Keratinocyte (primary cell): ENCODE measurements around the gene TMED6. TPM values are rescaled to one million over a fixed set of nuclear protein-coding genes. Genes with fewer than 3 reads are reported as not detected.

Experiments
- DNase-seq: peaks from one replicate; pipeline ENCODE4 v3.0.0-alpha.2; 2011; ENCODE audit warnings: low read depth, missing footprints, low spot score
- FAIRE-seq: peaks from 2 replicates; lab custom pipeline; 2011; peaks lifted over from hg19 to GRCh38; lab: Jason Lieb, UNC
- H2AFZ ChIP-seq: 2 replicates; pipeline ENCODE4 v1.6.0; 2012; ENCODE audit warnings: low read length, control low read depth, inconsistent platforms; ENCODE audit not compliant: control insufficient read depth
- H3K27ac ChIP-seq: 2 replicates; pipeline ENCODE4 v1.5.1; 2011; ENCODE audit warnings: low read length; ENCODE audit not compliant: control insufficient read depth, insufficient read depth
- H3K27me3 ChIP-seq: 3 replicates; pipeline ENCODE4 v1.6.0; 2011; ENCODE audit warnings: low read length; ENCODE audit not compliant: control insufficient read depth, insufficient read depth; ENCODE audit errors: extremely low read depth
- H3K36me3 ChIP-seq, 2 experiments: 2 replicates in 1 of 2; 3 replicates in 1 of 2; pipeline ENCODE4 v1.5.1; 2011; ENCODE audit warnings: low read length in 2 of 2, mild to moderate bottlenecking in 1 of 2; ENCODE audit not compliant: control insufficient read depth in 2 of 2, insufficient read depth in 2 of 2; ENCODE audit errors: extremely low read depth in 1 of 2
- H3K4me1 ChIP-seq: 3 replicates; pipeline ENCODE4 v1.5.1; 2011; ENCODE audit warnings: low read length; ENCODE audit not compliant: control insufficient read depth, insufficient read depth; ENCODE audit errors: extremely low read depth
- H3K4me2 ChIP-seq: 3 replicates; pipeline ENCODE4 v1.6.0; 2011; ENCODE audit warnings: low read depth, low read length; ENCODE audit not compliant: control insufficient read depth, insufficient read depth; ENCODE audit errors: extremely low read depth
- H3K4me3 ChIP-seq, 3 experiments: fragments of 200-600 bp in 1 of 3; sonication (generic) in 1 of 3; 2 replicates in 2 of 3; 3 replicates in 1 of 3; pipeline ENCODE4 v1.5.1; 2011 to 2016; ENCODE audit warnings: low read length in 3 of 3, mild to moderate bottlenecking in 3 of 3, control low read depth in 2 of 3, inconsistent platforms in 1 of 3, low read depth in 1 of 3, mixed read lengths in 1 of 3, mixed run types in 1 of 3, moderate library complexity in 1 of 3; ENCODE audit not compliant: control insufficient read depth in 2 of 3, insufficient read depth in 2 of 3; ENCODE audit errors: extremely low read depth in 1 of 3
- H3K79me2 ChIP-seq: 2 replicates; pipeline ENCODE4 v1.6.0; 2012; ENCODE audit warnings: low read length; ENCODE audit not compliant: control insufficient read depth, insufficient read depth
- H3K9ac ChIP-seq: 3 replicates; pipeline ENCODE4 v1.6.0; 2011; ENCODE audit warnings: low read length; ENCODE audit not compliant: control insufficient read depth, insufficient read depth; ENCODE audit errors: extremely low read depth
- H3K9me1 ChIP-seq: 3 replicates; pipeline ENCODE4 v1.6.0; 2011; ENCODE audit warnings: low read length; ENCODE audit not compliant: control insufficient read depth, insufficient read depth; ENCODE audit errors: extremely low read depth
- H3K9me3 ChIP-seq: 2 replicates; pipeline ENCODE4 v1.5.1; 2012; ENCODE audit warnings: low read depth, low read length; ENCODE audit not compliant: control insufficient read depth
- H4K20me1 ChIP-seq: 3 replicates; pipeline ENCODE4 v1.6.0; 2011; ENCODE audit warnings: low read length; ENCODE audit not compliant: control insufficient read depth, insufficient read depth; ENCODE audit errors: extremely low read depth
- EZH2 ChIP-seq: IDR thresholded peaks from one replicate; pipeline ENCODE4 v1.6.1; 2012; ENCODE audit warnings: inconsistent platforms, mild to moderate bottlenecking, low read length, moderate library complexity
- dilution Hi-C: fragments of 300-500 bp; cut with MboI; formaldehyde crosslinking; loops from one replicate; pipeline ENCODE4 v1.7.0; 2020; ENCODE audit warnings: low sequenced_read_pairs; ENCODE audit not compliant: extremely low pct_ligation_motif_present
- polyA plus RNA-seq, 5 experiments: library from polyadenylated mRNA; depleted of rRNA in 3 of 5; stranded (reverse) in 3 of 5; stranded (forward) in 1 of 5; unstranded in 1 of 5; fragments of >200 nt; gene quantifications; 1 replicate in 1 of 5; 2 replicates in 3 of 5; 3 replicates in 1 of 5; pipeline versions ENCODE4 v1.2.1 to v1.2.3, GENCODE V29; 2011 to 2012; ENCODE audit warnings: missing spikeins in 2 of 5, low read depth in 1 of 5, low replicate concordance in 1 of 5
- TF ChIP-seq, protein P1 (sequence below), 3 experiments: IDR thresholded peaks in 1 of 3; conservative IDR thresholded peaks in 1 of 3; optimal IDR thresholded peaks in 1 of 3; 2 replicates in 2 of 3; 3 replicates in 1 of 3; pipeline versions ENCODE3 to v1.5.1; 2011; ENCODE audit warnings: low read length in 3 of 3, mild to moderate bottlenecking in 3 of 3, moderate library complexity in 2 of 3, control low read depth in 1 of 3, inconsistent platforms in 1 of 3; ENCODE audit not compliant: insufficient read depth in 2 of 3; ENCODE audit errors: extremely low read depth in 1 of 3

TMED6 gene
- polyA plus RNA-seq, 1 donor (not counting 4 experiments of a cell fraction or from before 2014, with no cell fraction given): 0.09 TPM

- peak overlapping the region in 1 of 3 experiments; percentile 8 for H3K4me3 ChIP-seq
Measured at GRCh38 chr16:69397821-69398521, 46.4 kb upstream of the TMED6 start.

DNA sequence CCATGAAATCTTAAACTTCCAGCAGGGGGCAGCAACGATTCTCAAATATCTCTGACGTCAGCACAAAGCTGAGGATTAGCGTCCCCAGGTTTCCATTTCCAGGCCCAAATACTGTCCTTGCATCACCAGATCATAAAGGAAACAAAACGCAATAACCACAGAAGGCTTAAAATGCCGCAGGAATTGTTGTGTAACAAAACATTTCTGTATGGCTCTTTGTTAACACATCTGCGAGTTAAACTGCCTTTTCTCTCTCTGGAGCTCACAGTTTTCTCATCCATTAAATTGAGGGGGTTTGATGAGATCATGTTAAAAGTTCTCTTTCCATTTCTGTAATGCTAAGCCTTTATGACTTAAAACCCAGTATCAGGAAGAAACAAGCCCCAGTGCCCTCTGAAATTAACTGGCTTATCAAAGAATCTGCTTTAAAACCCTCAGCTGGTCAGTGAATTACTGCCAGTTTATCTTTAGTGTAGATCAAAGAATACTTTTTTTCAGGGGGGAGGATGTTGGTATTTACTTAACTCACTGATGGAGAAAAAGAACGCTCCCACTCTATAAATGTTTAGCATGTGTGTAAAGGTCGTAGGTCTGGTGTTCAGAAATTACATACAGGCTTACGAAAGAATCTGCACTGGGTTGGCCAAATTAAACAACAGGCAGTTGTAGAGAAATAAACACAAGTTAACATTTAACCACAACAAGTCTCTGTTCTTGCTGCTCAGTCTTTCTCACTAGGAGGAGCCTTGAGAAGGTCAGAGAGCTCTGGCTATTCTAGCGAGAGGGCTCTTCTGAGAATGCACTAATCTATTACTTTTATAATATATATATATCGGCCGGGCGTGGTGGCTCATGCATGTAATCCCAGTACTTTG lies 44.8 kb upstream of the TMED6 start:
- TF ChIP-seq EZH2: no peak
- TF ChIP-seq, protein P1, sequence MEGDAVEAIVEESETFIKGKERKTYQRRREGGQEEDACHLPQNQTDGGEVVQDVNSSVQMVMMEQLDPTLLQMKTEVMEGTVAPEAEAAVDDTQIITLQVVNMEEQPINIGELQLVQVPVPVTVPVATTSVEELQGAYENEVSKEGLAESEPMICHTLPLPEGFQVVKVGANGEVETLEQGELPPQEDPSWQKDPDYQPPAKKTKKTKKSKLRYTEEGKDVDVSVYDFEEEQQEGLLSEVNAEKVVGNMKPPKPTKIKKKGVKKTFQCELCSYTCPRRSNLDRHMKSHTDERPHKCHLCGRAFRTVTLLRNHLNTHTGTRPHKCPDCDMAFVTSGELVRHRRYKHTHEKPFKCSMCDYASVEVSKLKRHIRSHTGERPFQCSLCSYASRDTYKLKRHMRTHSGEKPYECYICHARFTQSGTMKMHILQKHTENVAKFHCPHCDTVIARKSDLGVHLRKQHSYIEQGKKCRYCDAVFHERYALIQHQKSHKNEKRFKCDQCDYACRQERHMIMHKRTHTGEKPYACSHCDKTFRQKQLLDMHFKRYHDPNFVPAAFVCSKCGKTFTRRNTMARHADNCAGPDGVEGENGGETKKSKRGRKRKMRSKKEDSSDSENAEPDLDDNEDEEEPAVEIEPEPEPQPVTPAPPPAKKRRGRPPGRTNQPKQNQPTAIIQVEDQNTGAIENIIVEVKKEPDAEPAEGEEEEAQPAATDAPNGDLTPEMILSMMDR (optimal IDR thresholded peaks at IDR 0.05 in 1 of 3, IDR thresholded peaks at IDR 0.05 in 1 of 3, conservative IDR thresholded peaks at IDR 0.05 in 1 of 3; ENCODE audit: extremely low read depth in 1 of 3, insufficient read depth in 2 of 3, low read length in 3 of 3): peak; percentile 51 to 57 (median 53)
- peak overlapping the region; percentile 24 for H3K9ac ChIP-seq
- no peak overlapping the region for H3K4me3 ChIP-seq
- DNase-seq (no peak), FAIRE-seq (peak; percentile 64)
- H3K79me2 ChIP-seq: no peaks in the 10 kb centered on the region
- H3K9me3 ChIP-seq: no peaks in the 10 kb centered on the region
- H3K9me1 ChIP-seq: no peaks in the 10 kb centered on the region
- no peaks in the 10 kb centered on the region for H3K27me3 ChIP-seq
- peak overlapping the region; percentile 79 for H2AFZ ChIP-seq
- peak overlapping the region; percentile 60 for H3K4me2 ChIP-seq
- no peaks in the 10 kb centered on the region for H4K20me1 ChIP-seq
- peak overlapping the region; percentile 39 for H3K27ac ChIP-seq
- peaks cover 24% of the 10 kb centered on the region for H3K4me1 ChIP-seq
- dilution Hi-C loops: no loop called here
- H3K36me3 ChIP-seq: no peaks in the 10 kb centered on the region

More at GRCh38 chr16:69397821-69398521, 46.4 kb upstream of the TMED6 start:
- no peak for TF ChIP-seq EZH2
- TF ChIP-seq, protein P1 (optimal IDR thresholded peaks at IDR 0.05 in 1 of 3, IDR thresholded peaks at IDR 0.05 in 1 of 3, conservative IDR thresholded peaks at IDR 0.05 in 1 of 3; ENCODE audit: extremely low read depth in 1 of 3, insufficient read depth in 2 of 3, low read length in 3 of 3): peak; percentile 13 to 65 (median 61)
- H3K4me1 ChIP-seq: peaks cover 31% of the 10 kb centered on the region
- H3K9ac ChIP-seq: peak overlapping the region; percentile 8
- FAIRE-seq: peak; percentile 77
- H3K9me3 ChIP-seq: no peaks in the 10 kb centered on the region
- no peak for DNase-seq
- H4K20me1 ChIP-seq: no peaks in the 10 kb centered on the region
- no peaks in the 10 kb centered on the region for H3K79me2 ChIP-seq
- H2AFZ ChIP-seq: peak overlapping the region; percentile 82
- dilution Hi-C loops: no loop called here
- no peaks in the 10 kb centered on the region for H3K27me3 ChIP-seq
- no peaks in the 10 kb centered on the region for H3K36me3 ChIP-seq
- H3K4me2 ChIP-seq: peak overlapping the region; percentile 50
- H3K9me1 ChIP-seq: no peaks in the 10 kb centered on the region
- peak overlapping the region; percentile 33 for H3K27ac ChIP-seq
